ENCODE data around the gene PCSK5. TPM values are rescaled to one million over a fixed set of nuclear protein-coding genes. Genes with fewer than 3 reads are reported as not detected.

Gene PCSK5
- total RNA-seq, 1 donor: 14.3 TPM

- peaks cover 17% of the 10 kb centered on the region for H3K4me1 ChIP-seq (ENCODE audit: insufficient read depth, low read length)
- H3K9me3 ChIP-seq (ENCODE audit: low read depth, low read length): no peaks in the 10 kb centered on the region
- no peaks in the 10 kb centered on the region for H3K27me3 ChIP-seq (ENCODE audit: insufficient read depth, low read length)
- H3K4me3 ChIP-seq (ENCODE audit: low read length): no peak overlapping the region
Measured at GRCh38 chr9:76018235-76018634, 127.8 kb downstream of the PCSK5 start.

GRCh38 chr9:76018761-76019160, 128.3 kb downstream of the PCSK5 start:
- Histone ChIP-seq H3K9me3 (ENCODE audit: low read depth, low read length) (no peaks in the 10 kb centered on the region), H3K27me3 (ENCODE audit: insufficient read depth, low read length) (no peaks in the 10 kb centered on the region), H3K4me3 (ENCODE audit: low read length) (no peak overlapping the region), H3K4me1 (ENCODE audit: insufficient read depth, low read length) (peaks cover 22% of the 10 kb centered on the region)

GRCh38 chr9:76020652-76021051, 130.2 kb downstream of the PCSK5 start:
- Histone ChIP-seq H3K9me3 (ENCODE audit: low read depth, low read length) (no peaks in the 10 kb centered on the region), H3K27me3 (ENCODE audit: insufficient read depth, low read length) (no peaks in the 10 kb centered on the region), H3K4me3 (ENCODE audit: low read length) (no peak overlapping the region), H3K4me1 (ENCODE audit: insufficient read depth, low read length) (peaks cover 16% of the 10 kb centered on the region)

- Histone ChIP-seq H3K9me3 (ENCODE audit: low read depth, low read length) (no peaks in the 10 kb centered on the region), H3K4me1 (ENCODE audit: insufficient read depth, low read length) (peaks cover 23% of the 10 kb centered on the region), H3K4me3 (ENCODE audit: low read length) (no peak overlapping the region), H3K27me3 (ENCODE audit: insufficient read depth, low read length) (no peaks in the 10 kb centered on the region)
Measured at GRCh38 chr9:76022317-76022716, 131.8 kb downstream of the PCSK5 start.

- H3K9me3 ChIP-seq (ENCODE audit: low read depth, low read length): no peaks in the 10 kb centered on the region
- peaks cover 26% of the 10 kb centered on the region for H3K4me1 ChIP-seq (ENCODE audit: insufficient read depth, low read length)
- H3K4me3 ChIP-seq (ENCODE audit: low read length): no peak overlapping the region
- H3K27me3 ChIP-seq (ENCODE audit: insufficient read depth, low read length): no peaks in the 10 kb centered on the region
Measured at GRCh38 chr9:76023715-76024195, 133.3 kb downstream of the PCSK5 start.

- Histone ChIP-seq H3K4me1 (ENCODE audit: insufficient read depth, low read length) (peaks cover 28% of the 10 kb centered on the region), H3K27me3 (ENCODE audit: insufficient read depth, low read length) (no peaks in the 10 kb centered on the region), H3K9me3 (ENCODE audit: low read depth, low read length) (no peaks in the 10 kb centered on the region), H3K4me3 (ENCODE audit: low read length) (no peak overlapping the region)
Measured at GRCh38 chr9:76025286-76025685, 134.8 kb downstream of the PCSK5 start.

GRCh38 chr9:76026796-76027195, 136.3 kb downstream of the PCSK5 start:
- no peaks in the 10 kb centered on the region for H3K9me3 ChIP-seq (ENCODE audit: low read depth, low read length)
- H3K4me1 ChIP-seq (ENCODE audit: insufficient read depth, low read length): peaks cover 24% of the 10 kb centered on the region
- H3K27me3 ChIP-seq (ENCODE audit: insufficient read depth, low read length): no peaks in the 10 kb centered on the region
- no peak overlapping the region for H3K4me3 ChIP-seq (ENCODE audit: low read length)

- no peaks in the 10 kb centered on the region for H3K27me3 ChIP-seq (ENCODE audit: insufficient read depth, low read length)
- H3K4me3 ChIP-seq (ENCODE audit: low read length): no peak overlapping the region
- H3K9me3 ChIP-seq (ENCODE audit: low read depth, low read length): no peaks in the 10 kb centered on the region
- H3K4me1 ChIP-seq (ENCODE audit: insufficient read depth, low read length): peaks cover 24% of the 10 kb centered on the region
Measured at GRCh38 chr9:76027416-76027815, 136.9 kb downstream of the PCSK5 start.

GRCh38 chr9:76027861-76028260, 137.4 kb downstream of the PCSK5 start:
- H3K9me3 ChIP-seq (ENCODE audit: low read depth, low read length): no peaks in the 10 kb centered on the region

GRCh38 chr9:76032038-76032796, 141.7 kb downstream of the PCSK5 start:
- Histone ChIP-seq H3K9me3 (ENCODE audit: low read depth, low read length) (no peaks in the 10 kb centered on the region), H3K4me3 (ENCODE audit: low read length) (no peak overlapping the region), H3K27me3 (ENCODE audit: insufficient read depth, low read length) (no peaks in the 10 kb centered on the region), H3K4me1 (ENCODE audit: insufficient read depth, low read length) (peaks cover 8% of the 10 kb centered on the region)

More at GRCh38 chr9:76027861-76028260, 137.4 kb downstream of the PCSK5 start:
- Histone ChIP-seq H3K4me3 (ENCODE audit: low read length) (no peak overlapping the region), H3K27me3 (ENCODE audit: insufficient read depth, low read length) (no peaks in the 10 kb centered on the region), H3K4me1 (ENCODE audit: insufficient read depth, low read length) (peaks cover 24% of the 10 kb centered on the region)

- no peak overlapping the region for H3K4me3 ChIP-seq (ENCODE audit: low read length)
- no peaks in the 10 kb centered on the region for H3K27me3 ChIP-seq (ENCODE audit: insufficient read depth, low read length)
- no peaks in the 10 kb centered on the region for H3K9me3 ChIP-seq (ENCODE audit: low read depth, low read length)
- H3K4me1 ChIP-seq (ENCODE audit: insufficient read depth, low read length): peaks cover 8% of the 10 kb centered on the region
Measured at GRCh38 chr9:76032797-76033373, 142.4 kb downstream of the PCSK5 start.

GRCh38 chr9:76034049-76034448, 143.6 kb downstream of the PCSK5 start:
- Histone ChIP-seq H3K4me1 (ENCODE audit: insufficient read depth, low read length) (no peaks in the 10 kb centered on the region), H3K4me3 (ENCODE audit: low read length) (no peak overlapping the region), H3K27me3 (ENCODE audit: insufficient read depth, low read length) (no peaks in the 10 kb centered on the region), H3K9me3 (ENCODE audit: low read depth, low read length) (no peaks in the 10 kb centered on the region)

GRCh38 chr9:76036762-76037161, 146.3 kb downstream of the PCSK5 start:
- no peaks in the 10 kb centered on the region for H3K27me3 ChIP-seq (ENCODE audit: insufficient read depth, low read length)

GRCh38 chr9:76037587-76038225, 147.2 kb downstream of the PCSK5 start:
- H3K9me3 ChIP-seq (ENCODE audit: low read depth, low read length): no peaks in the 10 kb centered on the region
- H3K4me3 ChIP-seq (ENCODE audit: low read length): no peak overlapping the region
- no peaks in the 10 kb centered on the region for H3K27me3 ChIP-seq (ENCODE audit: insufficient read depth, low read length)
- H3K4me1 ChIP-seq (ENCODE audit: insufficient read depth, low read length): no peaks in the 10 kb centered on the region

More at GRCh38 chr9:76036762-76037161, 146.3 kb downstream of the PCSK5 start:
- H3K4me3 ChIP-seq (ENCODE audit: low read length): no peak overlapping the region
- no peaks in the 10 kb centered on the region for H3K4me1 ChIP-seq (ENCODE audit: insufficient read depth, low read length)
- H3K9me3 ChIP-seq (ENCODE audit: low read depth, low read length): no peaks in the 10 kb centered on the region

- Histone ChIP-seq H3K9me3 (ENCODE audit: low read depth, low read length) (no peaks in the 10 kb centered on the region), H3K4me3 (ENCODE audit: low read length) (no peak overlapping the region), H3K4me1 (ENCODE audit: insufficient read depth, low read length) (no peaks in the 10 kb centered on the region), H3K27me3 (ENCODE audit: insufficient read depth, low read length) (no peaks in the 10 kb centered on the region)
Measured at GRCh38 chr9:76038431-76038830, 148.0 kb downstream of the PCSK5 start.
